Breast epithelium (tissue), 4 donors: ENCODE measurements around the gene COA1. TPM values are rescaled to one million over a fixed set of nuclear protein-coding genes. Genes with fewer than 3 reads are reported as not detected.

Experiments used
- DNase-seq, 2 donors: peaks; one replicate each; pipeline ENCODE4 v3.0.0-alpha.2; 2019; ENCODE audit warnings: low spot score in 2 of 2
- H3K27ac ChIP-seq, 2 donors: fragments of 200-600 bp; sonication (generic) in 1 of 2; one replicate each; pipeline ENCODE4 v1.5.1; 2016 to 2019; ENCODE audit warnings: mild to moderate bottlenecking in 1 of 2
- H3K27me3 ChIP-seq, 2 donors: fragments of 200-600 bp; sonication (generic) in 1 of 2; one replicate each; pipeline versions ENCODE4 v1.5.1 to v1.6.0; 2017 to 2019; ENCODE audit warnings: control low read depth in 1 of 2, mild to moderate bottlenecking in 1 of 2
- H3K36me3 ChIP-seq: fragments of 200-600 bp; one replicate; pipeline ENCODE4 v1.5.1; 2019
- H3K4me1 ChIP-seq, 2 donors: fragments of 200-600 bp; sonication (generic); one replicate each; pipeline ENCODE4 v1.5.1; 2016 to 2019; ENCODE audit warnings: control low read depth in 1 of 2
- H3K4me3 ChIP-seq, 3 donors: fragments of 200-600 bp; sonication (generic); 1 replicate in 2 of 3; 2 replicates in 1 of 3; pipeline ENCODE4 v1.5.1; 2016 to 2019; ENCODE audit warnings: mild to moderate bottlenecking in 3 of 3, moderate library complexity in 2 of 3
- H3K9me3 ChIP-seq, 2 donors: fragments of 200-600 bp; sonication (generic) in 1 of 2; one replicate each; pipeline ENCODE4 v1.5.1; 2016 to 2019; ENCODE audit warnings: control low read depth in 1 of 2
- POLR2A ChIP-seq: fragments of 450-650 bp; IDR thresholded peaks from one replicate; pipeline ENCODE4 v1.6.1; 2016; ENCODE audit warnings: antibody characterized with exemption, mild to moderate bottlenecking, moderate library complexity
- POLR2AphosphoS5 ChIP-seq, 3 donors: sonication (generic); formaldehyde crosslinking; IDR thresholded peaks; one replicate each; pipeline ENCODE4 v1.6.1; 2017; ENCODE audit warnings: antibody characterized with exemption in 3 of 3
- intact Hi-C: fragments of 100-400 bp; cut with DNase I; formaldehyde crosslinking; loops from one replicate; pipeline ENCODE4 v1.15.1; 2023; ENCODE audit warnings: low total_unique reads
- total RNA-seq, 3 donors: library from RNA; depleted of rRNA; stranded (reverse); fragments of >200 nt; gene quantifications; one replicate each; pipeline ENCODE4 v1.1.0, GENCODE V29; 2016
- TF ChIP-seq, protein P1 (sequence below), 3 donors: fragments of 450-650 bp; IDR thresholded peaks; one replicate each; pipeline ENCODE4 v1.5.1; 2016 to 2017; ENCODE audit warnings: antibody characterized with exemption in 3 of 3, mild to moderate bottlenecking in 3 of 3, moderate library complexity in 3 of 3

COA1 gene
- total RNA-seq, 3 donors from 2014 or later = 39.0 to 94.3 (median 91.4) TPM

- H3K27me3 ChIP-seq = no peaks in the 10 kb centered on the region
- no peak overlapping the region for H3K27ac ChIP-seq
- TF ChIP-seq POLR2AphosphoS5 (IDR thresholded peaks at IDR 0.05) (no peak), POLR2A (no peak)
- TF ChIP-seq, protein P1, sequence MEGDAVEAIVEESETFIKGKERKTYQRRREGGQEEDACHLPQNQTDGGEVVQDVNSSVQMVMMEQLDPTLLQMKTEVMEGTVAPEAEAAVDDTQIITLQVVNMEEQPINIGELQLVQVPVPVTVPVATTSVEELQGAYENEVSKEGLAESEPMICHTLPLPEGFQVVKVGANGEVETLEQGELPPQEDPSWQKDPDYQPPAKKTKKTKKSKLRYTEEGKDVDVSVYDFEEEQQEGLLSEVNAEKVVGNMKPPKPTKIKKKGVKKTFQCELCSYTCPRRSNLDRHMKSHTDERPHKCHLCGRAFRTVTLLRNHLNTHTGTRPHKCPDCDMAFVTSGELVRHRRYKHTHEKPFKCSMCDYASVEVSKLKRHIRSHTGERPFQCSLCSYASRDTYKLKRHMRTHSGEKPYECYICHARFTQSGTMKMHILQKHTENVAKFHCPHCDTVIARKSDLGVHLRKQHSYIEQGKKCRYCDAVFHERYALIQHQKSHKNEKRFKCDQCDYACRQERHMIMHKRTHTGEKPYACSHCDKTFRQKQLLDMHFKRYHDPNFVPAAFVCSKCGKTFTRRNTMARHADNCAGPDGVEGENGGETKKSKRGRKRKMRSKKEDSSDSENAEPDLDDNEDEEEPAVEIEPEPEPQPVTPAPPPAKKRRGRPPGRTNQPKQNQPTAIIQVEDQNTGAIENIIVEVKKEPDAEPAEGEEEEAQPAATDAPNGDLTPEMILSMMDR (IDR thresholded peaks at IDR 0.05) = no peak
- no peaks in the 10 kb centered on the region for H3K9me3 ChIP-seq
- intact Hi-C loops = no loop called here
- no peaks in the 10 kb centered on the region for H3K36me3 ChIP-seq
- DNase-seq = no peak
- H3K4me1 ChIP-seq = no peaks in the 10 kb centered on the region
- no peak overlapping the region for H3K4me3 ChIP-seq
Observed at GRCh38 chr7:43659549-43659896, 69.8 kb downstream of the COA1 start.

GRCh38 chr7:43658718-43659548 is 70.4 kb downstream of the COA1 start:
- intact Hi-C loops = no loop called here
- Histone ChIP-seq H3K9me3 (no peaks in the 10 kb centered on the region), H3K4me1 (no peaks in the 10 kb centered on the region), H3K27me3 (no peaks in the 10 kb centered on the region), H3K4me3 (no peak overlapping the region), H3K36me3 (no peaks in the 10 kb centered on the region), H3K27ac (no peak overlapping the region)
- no peak for DNase-seq
- no peak for TF ChIP-seq POLR2A
- TF ChIP-seq, protein P1 (IDR thresholded peaks at IDR 0.05) = no peak
- TF ChIP-seq POLR2AphosphoS5 (IDR thresholded peaks at IDR 0.05) = no peak

DNA sequence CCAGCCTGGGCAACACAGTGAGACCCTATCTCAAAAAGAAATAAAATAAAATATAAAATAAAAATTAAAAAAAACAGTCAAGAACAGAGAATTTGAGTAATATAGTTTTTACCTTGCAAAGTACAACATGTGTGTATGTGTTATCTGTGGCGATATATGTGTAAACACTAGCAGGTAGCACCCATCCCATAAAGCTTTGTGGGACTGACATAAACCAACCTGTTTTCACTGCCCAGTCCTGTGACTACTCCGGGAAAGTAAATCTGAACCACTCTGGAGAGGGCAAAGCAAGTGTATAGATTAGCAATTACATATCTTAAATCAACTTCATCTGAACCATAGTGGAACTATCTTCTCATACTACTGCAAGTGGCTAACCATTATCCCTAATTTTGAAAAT is 72.3 kb downstream of the COA1 start:
- intact Hi-C loops = no loop called here
- H3K9me3 ChIP-seq = no peaks in the 10 kb centered on the region
- no peaks in the 10 kb centered on the region for H3K4me1 ChIP-seq
- no peak overlapping the region for H3K4me3 ChIP-seq
- H3K36me3 ChIP-seq = no peaks in the 10 kb centered on the region
- TF ChIP-seq POLR2A (no peak), POLR2AphosphoS5 (IDR thresholded peaks at IDR 0.05) (no peak)
- TF ChIP-seq, protein P1 (IDR thresholded peaks at IDR 0.05) = no peak
- H3K27me3 ChIP-seq = no peaks in the 10 kb centered on the region
- no peak overlapping the region for H3K27ac ChIP-seq
- no peak for DNase-seq

GRCh38 chr7:43655584-43655983 is 73.7 kb downstream of the COA1 start:
- Histone ChIP-seq H3K36me3 (no peaks in the 10 kb centered on the region), H3K9me3 (no peaks in the 10 kb centered on the region), H3K27me3 (no peaks in the 10 kb centered on the region), H3K27ac (no peak overlapping the region), H3K4me1 (no peaks in the 10 kb centered on the region), H3K4me3 (no peak overlapping the region)
- TF ChIP-seq, protein P1 (IDR thresholded peaks at IDR 0.05) = no peak
- no peak for TF ChIP-seq POLR2AphosphoS5 (IDR thresholded peaks at IDR 0.05)
- TF ChIP-seq POLR2A = no peak
- no peak for DNase-seq
- intact Hi-C loops = no loop called here

- TF ChIP-seq, protein P1 (IDR thresholded peaks at IDR 0.05) = no peak
- TF ChIP-seq POLR2AphosphoS5 (IDR thresholded peaks at IDR 0.05) = no peak
- no peak for TF ChIP-seq POLR2A
- intact Hi-C loops = no loop called here
- Histone ChIP-seq H3K27ac (no peak overlapping the region), H3K4me1 (no peaks in the 10 kb centered on the region), H3K36me3 (no peaks in the 10 kb centered on the region), H3K9me3 (no peaks in the 10 kb centered on the region), H3K4me3 (no peak overlapping the region), H3K27me3 (no peaks in the 10 kb centered on the region)
- no peak for DNase-seq
Observed at GRCh38 chr7:43653891-43654504, 75.3 kb downstream of the COA1 start.
